ENCODE data around the gene ARMC9.

DNA sequence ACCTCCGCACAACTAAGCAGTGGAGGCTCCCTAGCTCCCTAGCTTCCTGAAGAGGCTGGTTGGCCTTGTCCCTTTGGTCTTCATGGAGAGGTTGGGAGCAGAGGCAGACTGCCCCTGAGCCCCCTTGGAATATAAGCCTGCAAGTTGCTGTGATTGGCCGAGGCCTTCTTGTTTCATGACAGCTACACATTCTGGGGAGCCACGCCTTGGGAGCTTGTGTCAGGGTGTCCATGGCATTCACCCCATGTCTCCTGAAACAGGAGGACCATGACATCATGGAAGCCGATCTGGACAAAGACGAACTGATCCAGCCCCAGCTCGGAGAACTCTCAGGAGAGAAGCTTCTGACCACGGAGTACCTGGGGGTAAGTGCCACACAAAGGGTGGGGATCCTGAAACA lies 133.1 kb downstream of the ARMC9 start:
- TF ChIP-seq, protein P1, sequence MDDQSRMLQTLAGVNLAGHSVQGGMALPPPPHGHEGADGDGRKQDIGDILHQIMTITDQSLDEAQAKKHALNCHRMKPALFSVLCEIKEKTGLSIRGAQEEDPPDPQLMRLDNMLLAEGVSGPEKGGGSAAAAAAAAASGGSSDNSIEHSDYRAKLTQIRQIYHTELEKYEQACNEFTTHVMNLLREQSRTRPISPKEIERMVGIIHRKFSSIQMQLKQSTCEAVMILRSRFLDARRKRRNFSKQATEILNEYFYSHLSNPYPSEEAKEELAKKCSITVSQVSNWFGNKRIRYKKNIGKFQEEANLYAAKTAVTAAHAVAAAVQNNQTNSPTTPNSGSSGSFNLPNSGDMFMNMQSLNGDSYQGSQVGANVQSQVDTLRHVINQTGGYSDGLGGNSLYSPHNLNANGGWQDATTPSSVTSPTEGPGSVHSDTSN (CRISPR knock-in tag; IDR thresholded peaks at IDR 0.05), result no peak
- TF ChIP-seq ZNF830 (tag by site-specific recombination; IDR thresholded peaks at IDR 0.05; ENCODE audit: low read depth), result no peak
- TF ChIP-seq, protein P2, sequence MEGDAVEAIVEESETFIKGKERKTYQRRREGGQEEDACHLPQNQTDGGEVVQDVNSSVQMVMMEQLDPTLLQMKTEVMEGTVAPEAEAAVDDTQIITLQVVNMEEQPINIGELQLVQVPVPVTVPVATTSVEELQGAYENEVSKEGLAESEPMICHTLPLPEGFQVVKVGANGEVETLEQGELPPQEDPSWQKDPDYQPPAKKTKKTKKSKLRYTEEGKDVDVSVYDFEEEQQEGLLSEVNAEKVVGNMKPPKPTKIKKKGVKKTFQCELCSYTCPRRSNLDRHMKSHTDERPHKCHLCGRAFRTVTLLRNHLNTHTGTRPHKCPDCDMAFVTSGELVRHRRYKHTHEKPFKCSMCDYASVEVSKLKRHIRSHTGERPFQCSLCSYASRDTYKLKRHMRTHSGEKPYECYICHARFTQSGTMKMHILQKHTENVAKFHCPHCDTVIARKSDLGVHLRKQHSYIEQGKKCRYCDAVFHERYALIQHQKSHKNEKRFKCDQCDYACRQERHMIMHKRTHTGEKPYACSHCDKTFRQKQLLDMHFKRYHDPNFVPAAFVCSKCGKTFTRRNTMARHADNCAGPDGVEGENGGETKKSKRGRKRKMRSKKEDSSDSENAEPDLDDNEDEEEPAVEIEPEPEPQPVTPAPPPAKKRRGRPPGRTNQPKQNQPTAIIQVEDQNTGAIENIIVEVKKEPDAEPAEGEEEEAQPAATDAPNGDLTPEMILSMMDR (tag by site-specific recombination; IDR thresholded peaks at IDR 0.05), result no peak
